Common myeloid progenitor, CD34-positive (primary cell): Measurements from ENCODE around the gene SLC45A1.

ENCODE experiments used
- CTCF ChIA-PET: fragments of 350-600 bp; sonication (Branson Sonifier 250); formaldehyde crosslinking; loops from one replicate; lab custom pipeline; 2021; ENCODE audit warnings: antibody characterized with exemption; lab: Charles Lee
- POLR2A ChIA-PET: fragments of 350-600 bp; sonication (Branson Sonifier 250); formaldehyde crosslinking; loops from one replicate; lab custom pipeline; 2021; ENCODE audit warnings: antibody characterized with exemption; lab: Charles Lee
- DNase-seq, 3 donors: peaks; one replicate each; pipeline versions ENCODE4 v3.0.0 to v3.0.0-alpha.2; 2013
- H3K27ac ChIP-seq, 2 experiments: 1 replicate in 1 of 2; 2 replicates in 1 of 2; pipeline ENCODE4 v1.7.0; 2013; ENCODE audit warnings: inconsistent platforms in 2 of 2, low read length in 2 of 2, mild to moderate bottlenecking in 2 of 2, low read depth in 1 of 2, moderate library complexity in 1 of 2; ENCODE audit not compliant: severe bottlenecking in 2 of 2, insufficient read depth in 1 of 2, poor library complexity in 1 of 2
- H3K27me3 ChIP-seq, 5 experiments: replicated peaks in 2 of 5; 1 replicate in 3 of 5; 2 replicates in 2 of 5; pipeline versions ENCODE4 v1.6.1 to v1.7.0; 2013; ENCODE audit warnings: low read length in 4 of 5, mild to moderate bottlenecking in 2 of 5, moderate library complexity in 2 of 5, inconsistent platforms in 1 of 5; ENCODE audit not compliant: insufficient read depth in 5 of 5, control insufficient read depth in 4 of 5
- H3K36me3 ChIP-seq, 4 experiments: 1 replicate in 2 of 4; 2 replicates in 2 of 4; pipeline versions ENCODE4 v1.6.1 to v1.7.0; 2013; ENCODE audit warnings: low read length in 3 of 4, control low read depth in 1 of 4, mild to moderate bottlenecking in 1 of 4; ENCODE audit not compliant: control insufficient read depth in 4 of 4, insufficient read depth in 4 of 4
- H3K4me1 ChIP-seq, 4 experiments: 1 replicate in 3 of 4; 2 replicates in 1 of 4; pipeline versions ENCODE4 v1.6.1 to v1.7.1; 2013; ENCODE audit warnings: low read length in 3 of 4, mild to moderate bottlenecking in 3 of 4, control low read depth in 1 of 4, inconsistent platforms in 1 of 4, moderate library complexity in 1 of 4; ENCODE audit not compliant: control insufficient read depth in 4 of 4, insufficient read depth in 4 of 4; ENCODE audit errors: control extremely low read depth in 1 of 4
- H3K4me3 ChIP-seq, 7 experiments: 1 replicate in 4 of 7; 2 replicates in 3 of 7; pipeline versions ENCODE4 v1.5.1 to v1.7.0; 2013; ENCODE audit warnings: mild to moderate bottlenecking in 7 of 7, low read length in 6 of 7, moderate library complexity in 6 of 7, inconsistent platforms in 2 of 7, low read depth in 2 of 7, control low read depth in 1 of 7; ENCODE audit not compliant: insufficient read depth in 4 of 7, control insufficient read depth in 1 of 7; ENCODE audit errors: extremely low read depth in 1 of 7
- H3K9me3 ChIP-seq, 5 experiments: 1 replicate in 4 of 5; 2 replicates in 1 of 5; pipeline versions ENCODE4 v1.6.1 to v1.7.1; 2013; ENCODE audit warnings: low read length in 4 of 5, mild to moderate bottlenecking in 2 of 5, inconsistent platforms in 1 of 5, low read depth in 1 of 5, moderate library complexity in 1 of 5; ENCODE audit not compliant: control insufficient read depth in 4 of 5, insufficient read depth in 2 of 5; ENCODE audit errors: control extremely low read depth in 1 of 5
- WGBS: methylation state at CpG from one replicate; pipeline ENCODE4 v1.1.5; 2013; ENCODE audit not compliant: insufficient coverage; 5-methylcytosine and 5-hydroxymethylcytosine counted together

SLC45A1 gene

GRCh38 chr1:8340448-8340847 lies 22.5 kb downstream of the SLC45A1 start:
- WGBS: 84% methylated on average over 5 of the region's 6 CpGs
- Histone ChIP-seq H3K27ac (no peak overlapping the region), H3K9me3 (no peaks in the 10 kb centered on the region), H3K4me1 (no peaks in the 10 kb centered on the region), H3K27me3 (no peaks in the 10 kb centered on the region), H3K4me3 (no peak overlapping the region), H3K36me3 (no peaks in the 10 kb centered on the region)
- POLR2A ChIA-PET: no interaction called here
- CTCF ChIA-PET: interaction anchor here (1.2 kb wide), 1 partner anchor 12 kb away, joined by 3 read pairs; no protein-coding TSS in a partner anchor
- DNase-seq: no peak

DNA sequence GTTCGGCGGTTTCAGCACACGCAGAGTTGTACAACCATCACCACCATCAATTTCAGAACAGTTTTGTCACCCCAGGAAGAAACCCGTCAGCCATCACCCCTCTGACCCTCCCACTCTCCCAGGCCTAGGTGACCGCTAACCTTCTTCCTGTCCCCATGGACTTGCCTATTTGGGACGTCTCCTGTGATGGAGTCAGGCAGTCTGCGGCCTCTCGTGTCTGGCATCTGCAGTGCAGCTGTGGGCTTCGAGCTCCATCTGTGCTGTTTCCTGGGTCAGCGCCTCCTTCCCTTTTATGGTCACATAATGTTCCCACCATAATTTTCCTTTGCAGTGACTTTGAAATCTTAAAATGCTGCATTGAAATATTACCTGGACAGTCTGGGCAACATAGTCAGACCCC lies 24.4 kb downstream of the SLC45A1 start:
- H3K27ac ChIP-seq: no peak overlapping the region
- no peak overlapping the region for H3K4me3 ChIP-seq
- DNase-seq: no peak
- H3K9me3 ChIP-seq: no peaks in the 10 kb centered on the region
- no peaks in the 10 kb centered on the region for H3K4me1 ChIP-seq
- H3K27me3 ChIP-seq: no peaks in the 10 kb centered on the region
- CTCF ChIA-PET: interaction anchor here (2.0 kb wide), 1 partner anchor 311 kb away, joined by 8 read pairs; no protein-coding TSS in a partner anchor
- whole genome bisulfite sequencing: 86% methylated on average over 7 of the region's 10 CpGs
- POLR2A ChIA-PET: no interaction called here
- H3K36me3 ChIP-seq: no peaks in the 10 kb centered on the region

GRCh38 chr1:8343044-8343443 lies 25.1 kb downstream of the SLC45A1 start:
- CTCF ChIA-PET: interaction anchor here (2.0 kb wide), 1 partner anchor 311 kb away, joined by 8 read pairs; no protein-coding TSS in a partner anchor
- POLR2A ChIA-PET: no interaction called here
- H3K9me3 ChIP-seq: no peaks in the 10 kb centered on the region
- 97% methylated on average over 8 of the region's 11 CpGs for WGBS
- H3K27ac ChIP-seq: no peak overlapping the region
- no peak for DNase-seq
- H3K4me3 ChIP-seq: no peak overlapping the region
- H3K27me3 ChIP-seq: peaks cover 0 to under 1% (median 0%) of the 10 kb centered on the region in 5 experiments
- no peaks in the 10 kb centered on the region for H3K4me1 ChIP-seq
- H3K36me3 ChIP-seq: no peaks in the 10 kb centered on the region

DNA sequence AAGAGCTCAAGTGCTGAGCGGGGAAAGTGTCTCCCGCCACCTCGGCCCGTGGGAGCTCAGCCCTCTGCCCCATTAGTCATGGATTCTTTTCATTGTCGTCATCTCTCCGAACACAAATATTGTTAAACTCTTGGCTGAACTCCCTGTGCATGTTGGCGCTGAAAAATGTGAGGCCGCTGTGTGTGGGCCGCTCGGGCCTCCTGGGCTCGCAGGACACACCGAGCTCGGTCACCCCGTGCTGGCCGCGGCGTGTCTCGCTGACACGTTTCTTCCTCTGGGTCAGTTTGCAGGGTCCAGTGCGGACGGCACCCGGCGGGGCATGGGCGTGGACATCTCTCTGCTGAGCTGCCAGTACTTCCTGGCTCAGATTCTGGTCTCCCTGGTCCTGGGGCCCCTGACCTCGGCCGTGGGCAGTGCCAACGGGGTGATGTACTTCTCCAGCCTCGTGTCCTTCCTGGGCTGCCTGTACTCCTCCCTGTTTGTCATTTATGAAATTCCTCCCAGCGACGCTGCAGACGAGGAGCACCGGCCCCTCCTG lies 25.6 kb downstream of the SLC45A1 start:
- ChIA-PET CTCF (interaction anchor here (0.7 to 2.0 kb wide), 2 partner anchors 312 to 360 kb away, joined by 3 to 8 read pairs; no protein-coding TSS in a partner anchor), POLR2A (no interaction called here)
- H3K36me3 ChIP-seq: no peaks in the 10 kb centered on the region
- peaks cover 0 to 3% (median 0%) of the 10 kb centered on the region in 5 experiments for H3K27me3 ChIP-seq
- no peaks in the 10 kb centered on the region for H3K9me3 ChIP-seq
- H3K27ac ChIP-seq: no peak overlapping the region
- H3K4me3 ChIP-seq: no peak overlapping the region
- WGBS: 93% methylated on average over 32 of the region's 32 CpGs
- DNase-seq: no peak
- no peaks in the 10 kb centered on the region for H3K4me1 ChIP-seq

GRCh38 chr1:8344893-8345507 lies 27.1 kb downstream of the SLC45A1 start:
- DNase-seq: no peak
- Histone ChIP-seq H3K36me3 (no peaks in the 10 kb centered on the region), H3K4me1 (no peaks in the 10 kb centered on the region), H3K9me3 (no peaks in the 10 kb centered on the region), H3K27me3 (peaks cover 0 to 3% (median 0%) of the 10 kb centered on the region in 5 experiments), H3K27ac (no peak overlapping the region), H3K4me3 (no peak overlapping the region)
- CTCF ChIA-PET: no interaction called here
- POLR2A ChIA-PET: no interaction called here
- WGBS: 97% methylated on average over 8 of the region's 10 CpGs

GRCh38 chr1:8345621-8346415 lies 27.9 kb downstream of the SLC45A1 start:
- no peak for DNase-seq
- WGBS: 94% methylated on average over 13 of the region's 18 CpGs
- CTCF ChIA-PET: interaction anchor here (1.6 to 7.6 kb wide), 2 partner anchors 13 to 330 kb away, joined by 4 to 108 read pairs; no protein-coding TSS in a partner anchor

More at GRCh38 chr1:8345621-8346415, 27.9 kb downstream of the SLC45A1 start:
- POLR2A ChIA-PET: no interaction called here
- Histone ChIP-seq H3K4me3 (no peak overlapping the region), H3K4me1 (no peaks in the 10 kb centered on the region), H3K27me3 (peaks cover 0 to 3% (median 0%) of the 10 kb centered on the region in 5 experiments), H3K27ac (no peak overlapping the region), H3K9me3 (no peaks in the 10 kb centered on the region), H3K36me3 (no peaks in the 10 kb centered on the region)
